K562 (cell line): Measurements from ENCODE around the gene PAPSS2. TPM values are rescaled to one million over a fixed set of nuclear protein-coding genes. Genes with fewer than 3 reads are reported as not detected.
A peak's percentile ranks its signal among the peaks of the same experiment; 100 is the strongest.

Experiments used
- BDP1 ChIP-seq: IDR thresholded peaks from 3 replicates; pipeline ENCODE4 v1.6.1; 2011; ENCODE audit not compliant: insufficient read length, insufficient read depth
- BHLHE40 ChIP-seq: IDR thresholded peaks from 2 replicates; pipeline ENCODE4 v1.6.1; 2011; ENCODE audit warnings: low read length, improper control_type of control experiment
- CBX5 ChIP-seq: IDR thresholded peaks from 2 replicates; pipeline ENCODE4 v1.6.1; 2014; ENCODE audit warnings: low read depth, borderline replicate concordance
- CBX8 ChIP-seq: fragments of 200-600 bp; sonication (generic); IDR thresholded peaks from 2 replicates; pipeline ENCODE4 v1.6.1; 2012; ENCODE audit warnings: borderline replicate concordance, mixed run types, low read depth, mild to moderate bottlenecking, moderate library complexity, mixed read lengths, low read length, control low read depth, inconsistent platforms; ENCODE audit not compliant: poor library complexity, severe bottlenecking; ENCODE audit errors: extremely low read depth
- CC2D1A ChIP-seq: fragments of 450-650 bp; IDR thresholded peaks from 2 replicates; pipeline ENCODE4 v1.6.1; 2017; ENCODE audit warnings: mild to moderate bottlenecking
- CEBPB ChIP-seq: fragments of 450-650 bp; IDR thresholded peaks from 2 replicates; pipeline ENCODE4 v1.6.1; 2016; ENCODE audit warnings: missing genetic modification characterization, missing compliant biosample characterization
- CREM ChIP-seq: IDR thresholded peaks from 2 replicates; pipeline ENCODE4 v1.6.1; 2014; ENCODE audit warnings: antibody characterized with exemption, low read depth
- GABPB2 ChIP-seq: fragments of 250-450 bp; sonication (Bioruptor Pico); conservative IDR thresholded peaks from 2 replicates; pipeline ENCODE4 v1.5.1; 2021; ENCODE audit warnings: mild to moderate bottlenecking
- HMBOX1 ChIP-seq: sonication (generic); IDR thresholded peaks from 2 replicates; pipeline ENCODE4 v1.6.1; 2016
- NCOA1 ChIP-seq: fragments of 450-650 bp; IDR thresholded peaks from 2 replicates; pipeline ENCODE4 v1.6.1; 2016; ENCODE audit warnings: low read depth
- NFE2 ChIP-seq: IDR thresholded peaks from 2 replicates; pipeline ENCODE4 v1.6.1; 2014; ENCODE audit warnings: antibody characterized with exemption, low read depth
- NR0B1 ChIP-seq: fragments of 450-650 bp; IDR thresholded peaks from one replicate; pipeline ENCODE4 v1.6.1; 2018; ENCODE audit warnings: mild to moderate bottlenecking, moderate library complexity; ENCODE audit not compliant: partially characterized antibody
- POLR2B ChIP-seq: fragments of 450-650 bp; IDR thresholded peaks from 2 replicates; pipeline ENCODE4 v1.6.1; 2018; ENCODE audit warnings: low read depth; ENCODE audit not compliant: partially characterized antibody
- POLR2G ChIP-seq: fragments of 200-400 bp; formaldehyde crosslinking; IDR thresholded peaks from 2 replicates; pipeline ENCODE4 v1.6.1; 2017; ENCODE audit warnings: low read depth, mild to moderate bottlenecking, antibody characterized with exemption, low read length, moderate library complexity
- RBFOX2 ChIP-seq: fragments of 200-400 bp; formaldehyde crosslinking; IDR thresholded peaks from 2 replicates; pipeline ENCODE4 v1.6.1; 2017; ENCODE audit warnings: low read depth, mild to moderate bottlenecking, low read length, moderate library complexity
- SFPQ ChIP-seq: fragments of 200-400 bp; formaldehyde crosslinking; IDR thresholded peaks from 2 replicates; pipeline ENCODE4 v1.6.1; 2017; ENCODE audit warnings: mild to moderate bottlenecking, low read depth, low read length, moderate library complexity
- SIRT6 ChIP-seq: IDR thresholded peaks from one replicate; pipeline ENCODE4 v1.6.1; 2012; ENCODE audit warnings: low read depth, mild to moderate bottlenecking, control low read depth, inconsistent platforms, low read length, moderate library complexity
- SMAD3 ChIP-seq: fragments of 450-650 bp; formaldehyde crosslinking; conservative IDR thresholded peaks from 2 replicates; pipeline ENCODE4 v1.4.0; 2020; ENCODE audit warnings: mild to moderate bottlenecking
- SREBF2 ChIP-seq: sonication (generic); formaldehyde crosslinking; IDR thresholded peaks from 2 replicates; pipeline ENCODE4 v1.4.0; 2020; ENCODE audit warnings: mild to moderate bottlenecking, missing genetic modification reagents
- TAF15 ChIP-seq: fragments of 200-400 bp; formaldehyde crosslinking; IDR thresholded peaks from 2 replicates; pipeline ENCODE4 v1.6.1; 2017; ENCODE audit warnings: mild to moderate bottlenecking, low read depth, low read length, moderate library complexity
- ZFPM2 ChIP-seq: fragments of 250-450 bp; sonication (Bioruptor Pico); IDR thresholded peaks from 2 replicates; pipeline ENCODE4 v1.5.1; 2022; ENCODE audit warnings: mild to moderate bottlenecking
- ZNF316 ChIP-seq: fragments of 450-650 bp; IDR thresholded peaks from 2 replicates; pipeline ENCODE4 v1.6.1; 2016
- ZNF384 ChIP-seq: IDR thresholded peaks from 2 replicates; pipeline ENCODE4 v1.6.1; 2012; ENCODE audit warnings: low read depth, low read length, improper control_type of control experiment
- ZNF41 ChIP-seq: fragments of 250-450 bp; sonication (Bioruptor Pico); conservative IDR thresholded peaks from 2 replicates; pipeline ENCODE4 v1.4.0; 2020; ENCODE audit warnings: mild to moderate bottlenecking
- ZNF449 ChIP-seq: fragments of 250-450 bp; sonication (Bioruptor Pico); IDR thresholded peaks from 2 replicates; pipeline ENCODE4 v1.8.0; 2022; ENCODE audit warnings: moderate library complexity, mild to moderate bottlenecking, inconsistent platforms
- ZNF764 ChIP-seq: fragments of 250-450 bp; sonication (Bioruptor Pico); IDR thresholded peaks from 2 replicates; pipeline ENCODE4 v1.4.0; 2020; ENCODE audit warnings: low read depth, mild to moderate bottlenecking, moderate library complexity
- polyA plus RNA-seq, 8 experiments: library from polyadenylated mRNA; depleted of rRNA in 4 of 8; stranded (reverse) in 5 of 8; unstranded in 3 of 8; fragments of >200 nt; fragmentation: Nextera tagmentation in 2 of 8; fragmentation: Illumina TruSeq in 1 of 8; extraction: Ambion mirVana in 2 of 8; extraction: Trizol in 1 of 8; gene quantifications; 2 replicates each; pipeline versions ENCODE4 v1.2.1 to v1.2.3, GENCODE V29; 2011 to 2014; ENCODE audit warnings: inconsistent platforms in 1 of 8, missing spikeins in 1 of 8
- total RNA-seq, 7 experiments: library from RNA; depleted of rRNA in 6 of 7; stranded (reverse); fragments of >200 nt in 6 of 7; fragmentation: Illumina TruSeq in 2 of 7; extraction: Trizol in 2 of 7; gene quantifications; 2 replicates each; pipeline versions ENCODE4 v1.2.1 to v1.2.3, GENCODE V29; 2011 to 2021; ENCODE audit warnings: low replicate concordance in 1 of 7

Gene PAPSS2
- total and polyA plus RNA-seq, 9 of the 15 experiments (the other 6 are each of a cell fraction or from before 2014, with no cell fraction given): 0.01 to 0.29 TPM; not detected in 7

GRCh38 chr10:87660484-87661133 lies 931 bp downstream of the PAPSS2 start (continued):
- TF ChIP-seq NR0B1 (no peak), ZNF384 (peak; percentile 84), NFE2 (peak; percentile 50; the same call in 1 of the 2 replicates), GABPB2 (CRISPR knock-in tag) (no peak), ZNF449 (CRISPR knock-in tag) (no peak), HMBOX1 (peak; percentile 90), SREBF2 (CRISPR knock-in tag) (no peak), SFPQ (no peak), CEBPB (no peak), ZFPM2 (CRISPR knock-in tag) (no peak), SMAD3 (CRISPR knock-in tag) (no peak), BDP1 (no peak), ZNF41 (CRISPR knock-in tag) (no peak), TAF15 (no peak), SIRT6 (no peak), BHLHE40 (no peak), POLR2B (no peak), CBX8 (no peak), RBFOX2 (no peak), CBX5 (no peak), CC2D1A (no peak), CREM (peak; percentile 71), NCOA1 (no peak), ZNF764 (no peak), POLR2G (no peak), ZNF316 (peak; percentile 94)
